SK-N-SH treated with all-trans-retinoic acid at 6 μM for 48 hours (cell line): Measurements from ENCODE around the gene CDCA5.

Experiments
- ATAC-seq: fragments of 200-7000 bp; cut with Tn5 transposase; 3 replicates; pipeline ENCODE4 v1.9.1; 2020; ENCODE audit warnings: mild to moderate bottlenecking, moderate library complexity
- ARNTL ChIP-seq: fragments of 450-650 bp; formaldehyde crosslinking; IDR thresholded peaks from 2 replicates; pipeline ENCODE4 v1.5.0; 2020; ENCODE audit warnings: low read depth, mild to moderate bottlenecking, moderate library complexity, borderline replicate concordance
- BACH2 ChIP-seq: fragments of 250-450 bp; sonication (Bioruptor Pico); IDR thresholded peaks from 2 replicates; pipeline ENCODE4 v1.9.0; 2021; ENCODE audit warnings: mild to moderate bottlenecking, borderline replicate concordance
- CREB5 ChIP-seq: fragments of 250-450 bp; sonication (Bioruptor Pico); IDR thresholded peaks from 2 replicates; pipeline ENCODE4 v1.5.1; 2020; ENCODE audit warnings: low read depth, mild to moderate bottlenecking, moderate library complexity
- CSDC2 ChIP-seq: fragments of 250-450 bp; sonication (Bioruptor Pico); IDR thresholded peaks from 2 replicates; pipeline ENCODE4 v1.5.0; 2020; ENCODE audit warnings: mild to moderate bottlenecking, moderate library complexity
- CSRNP3 ChIP-seq: fragments of 250-450 bp; sonication (Bioruptor Pico); IDR thresholded peaks from 2 replicates; pipeline ENCODE4 v1.5.1; 2021; ENCODE audit warnings: mild to moderate bottlenecking, moderate library complexity
- GLIS3 ChIP-seq: fragments of 250-450 bp; sonication (Bioruptor Pico); IDR thresholded peaks from 2 replicates; pipeline ENCODE4 v1.5.0; 2020; ENCODE audit warnings: mild to moderate bottlenecking, moderate library complexity
- ISL1 ChIP-seq: fragments of 250-450 bp; sonication (Bioruptor Pico); IDR thresholded peaks from 2 replicates; pipeline ENCODE4 v2.1.2; 2022; ENCODE audit warnings: mild to moderate bottlenecking, moderate library complexity
- OSR1 ChIP-seq: fragments of 250-450 bp; sonication (Bioruptor Pico); IDR thresholded peaks from 2 replicates; pipeline ENCODE4 v1.8.0; 2022; ENCODE audit warnings: moderate library complexity, mild to moderate bottlenecking, inconsistent platforms
- RARB ChIP-seq: fragments of 250-450 bp; sonication (Bioruptor Pico); IDR thresholded peaks from 2 replicates; pipeline ENCODE4 v1.8.0; 2021; ENCODE audit warnings: mild to moderate bottlenecking, moderate library complexity
- SNAI2 ChIP-seq: fragments of 250-450 bp; sonication (Bioruptor Pico); IDR thresholded peaks from 2 replicates; pipeline ENCODE4 v1.5.0; 2020; ENCODE audit warnings: mild to moderate bottlenecking, moderate library complexity
- TCF4 ChIP-seq: fragments of 250-450 bp; sonication (Bioruptor Pico); IDR thresholded peaks from 2 replicates; pipeline ENCODE4 v1.8.0; 2021; ENCODE audit warnings: mild to moderate bottlenecking, moderate library complexity, borderline replicate concordance
- TOX ChIP-seq: fragments of 250-450 bp; sonication (Bioruptor Pico); IDR thresholded peaks from 2 replicates; pipeline ENCODE4 v1.8.0; 2021; ENCODE audit warnings: mild to moderate bottlenecking, moderate library complexity, borderline replicate concordance
- TSHZ2 ChIP-seq: fragments of 250-450 bp; sonication (Bioruptor Pico); IDR thresholded peaks from 2 replicates; pipeline ENCODE4 v1.5.0; 2020; ENCODE audit warnings: mild to moderate bottlenecking, moderate library complexity
- ZFP3 ChIP-seq: fragments of 250-450 bp; sonication (Bioruptor Pico); IDR thresholded peaks from 2 replicates; pipeline ENCODE4 v1.5.0; 2020; ENCODE audit warnings: mild to moderate bottlenecking, moderate library complexity
- ZFP30 ChIP-seq: fragments of 450-650 bp; formaldehyde crosslinking; IDR thresholded peaks from 2 replicates; pipeline ENCODE4 v1.5.0; 2022; ENCODE audit warnings: mild to moderate bottlenecking, moderate library complexity
- ZNF565 ChIP-seq: fragments of 450-650 bp; formaldehyde crosslinking; conservative IDR thresholded peaks from 2 replicates; pipeline ENCODE4 v1.5.0; 2020; ENCODE audit warnings: low read depth, mild to moderate bottlenecking, moderate library complexity
- ZNF70 ChIP-seq: fragments of 450-650 bp; formaldehyde crosslinking; IDR thresholded peaks from 2 replicates; pipeline ENCODE4 v1.5.0; 2020; ENCODE audit warnings: mild to moderate bottlenecking, moderate library complexity
- ZNF8 ChIP-seq: fragments of 450-650 bp; formaldehyde crosslinking; IDR thresholded peaks from 2 replicates; pipeline ENCODE4 v1.5.0; 2020; ENCODE audit warnings: mild to moderate bottlenecking, moderate library complexity
- TF ChIP-seq, protein P1 (sequence below): fragments of 250-450 bp; sonication (Bioruptor Pico); IDR thresholded peaks from 2 replicates; pipeline ENCODE4 v1.8.0; 2020; ENCODE audit warnings: mild to moderate bottlenecking, moderate library complexity, borderline replicate concordance
- TF ChIP-seq, protein P2 (sequence below): fragments of 250-450 bp; sonication (Bioruptor Pico); IDR thresholded peaks from 2 replicates; pipeline ENCODE4 v1.8.0; 2021; ENCODE audit warnings: low read depth, mild to moderate bottlenecking, moderate library complexity, borderline replicate concordance

The CDCA5 gene

DNA sequence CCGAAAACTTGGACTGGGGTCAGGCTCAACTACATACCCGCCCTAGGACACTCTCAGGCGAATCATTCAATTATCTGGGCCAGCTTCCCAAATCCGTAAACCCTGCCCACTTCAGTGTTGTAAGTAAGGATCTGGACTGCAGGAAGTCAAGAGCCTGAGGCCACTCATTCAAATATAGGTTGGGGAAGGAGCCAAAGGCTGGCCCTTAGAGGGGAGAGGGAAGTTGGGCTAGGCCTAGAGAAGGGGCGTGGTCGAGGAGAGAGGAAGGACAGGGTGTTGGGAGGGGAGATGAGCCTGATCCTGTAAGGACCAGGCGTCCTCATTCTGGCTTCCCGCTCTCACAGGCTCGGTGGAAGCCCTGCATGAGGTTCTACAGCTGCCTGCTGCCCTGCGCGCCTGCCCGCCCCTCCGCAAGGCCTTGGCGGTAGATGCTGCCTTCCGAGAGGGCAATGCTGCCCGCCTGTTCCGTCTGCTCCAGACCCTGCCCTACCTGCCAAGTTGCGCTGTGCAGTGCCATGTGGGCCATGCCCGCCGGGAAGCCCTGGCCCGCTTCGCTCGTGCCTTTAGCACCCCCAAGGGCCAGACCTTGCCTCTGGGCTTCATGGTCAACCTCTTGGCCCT is 39.8 kb downstream of the CDCA5 start:
- no peak for TF ChIP-seq CSRNP3
- TF ChIP-seq GLIS3 (CRISPR knock-in tag), result no peak
- no peak for TF ChIP-seq SNAI2 (CRISPR knock-in tag)
- no peak for TF ChIP-seq ZNF8 (CRISPR knock-in tag)
- TF ChIP-seq TOX, result no peak
- TF ChIP-seq ARNTL (CRISPR knock-in tag), result no peak
- no peak for TF ChIP-seq ISL1
- no peak for TF ChIP-seq OSR1 (CRISPR knock-in tag)
- no peak for TF ChIP-seq CREB5 (CRISPR knock-in tag)
- TF ChIP-seq, protein P1, sequence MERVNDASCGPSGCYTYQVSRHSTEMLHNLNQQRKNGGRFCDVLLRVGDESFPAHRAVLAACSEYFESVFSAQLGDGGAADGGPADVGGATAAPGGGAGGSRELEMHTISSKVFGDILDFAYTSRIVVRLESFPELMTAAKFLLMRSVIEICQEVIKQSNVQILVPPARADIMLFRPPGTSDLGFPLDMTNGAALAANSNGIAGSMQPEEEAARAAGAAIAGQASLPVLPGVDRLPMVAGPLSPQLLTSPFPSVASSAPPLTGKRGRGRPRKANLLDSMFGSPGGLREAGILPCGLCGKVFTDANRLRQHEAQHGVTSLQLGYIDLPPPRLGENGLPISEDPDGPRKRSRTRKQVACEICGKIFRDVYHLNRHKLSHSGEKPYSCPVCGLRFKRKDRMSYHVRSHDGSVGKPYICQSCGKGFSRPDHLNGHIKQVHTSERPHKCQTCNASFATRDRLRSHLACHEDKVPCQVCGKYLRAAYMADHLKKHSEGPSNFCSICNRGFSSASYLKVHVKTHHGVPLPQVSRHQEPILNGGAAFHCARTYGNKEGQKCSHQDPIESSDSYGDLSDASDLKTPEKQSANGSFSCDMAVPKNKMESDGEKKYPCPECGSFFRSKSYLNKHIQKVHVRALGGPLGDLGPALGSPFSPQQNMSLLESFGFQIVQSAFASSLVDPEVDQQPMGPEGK (CRISPR knock-in tag), result no peak
- TF ChIP-seq ZFP30, result no peak
- no peak for TF ChIP-seq ZFP3 (CRISPR knock-in tag)
- TF ChIP-seq TCF4, result no peak
- TF ChIP-seq ZNF70, result no peak
- TF ChIP-seq, protein P2, sequence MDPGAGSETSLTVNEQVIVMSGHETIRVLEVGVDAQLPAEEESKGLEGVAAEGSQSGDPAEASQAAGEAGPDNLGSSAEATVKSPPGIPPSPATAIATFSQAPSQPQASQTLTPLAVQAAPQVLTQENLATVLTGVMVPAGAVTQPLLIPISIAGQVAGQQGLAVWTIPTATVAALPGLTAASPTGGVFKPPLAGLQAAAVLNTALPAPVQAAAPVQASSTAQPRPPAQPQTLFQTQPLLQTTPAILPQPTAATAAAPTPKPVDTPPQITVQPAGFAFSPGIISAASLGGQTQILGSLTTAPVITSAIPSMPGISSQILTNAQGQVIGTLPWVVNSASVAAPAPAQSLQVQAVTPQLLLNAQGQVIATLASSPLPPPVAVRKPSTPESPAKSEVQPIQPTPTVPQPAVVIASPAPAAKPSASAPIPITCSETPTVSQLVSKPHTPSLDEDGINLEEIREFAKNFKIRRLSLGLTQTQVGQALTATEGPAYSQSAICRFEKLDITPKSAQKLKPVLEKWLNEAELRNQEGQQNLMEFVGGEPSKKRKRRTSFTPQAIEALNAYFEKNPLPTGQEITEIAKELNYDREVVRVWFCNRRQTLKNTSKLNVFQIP (CRISPR knock-in tag), result no peak
- no peak for TF ChIP-seq ZNF565
- no peak for TF ChIP-seq CSDC2 (CRISPR knock-in tag)
- TF ChIP-seq TSHZ2 (CRISPR knock-in tag), result no peak
- no peak for ATAC-seq

DNA sequence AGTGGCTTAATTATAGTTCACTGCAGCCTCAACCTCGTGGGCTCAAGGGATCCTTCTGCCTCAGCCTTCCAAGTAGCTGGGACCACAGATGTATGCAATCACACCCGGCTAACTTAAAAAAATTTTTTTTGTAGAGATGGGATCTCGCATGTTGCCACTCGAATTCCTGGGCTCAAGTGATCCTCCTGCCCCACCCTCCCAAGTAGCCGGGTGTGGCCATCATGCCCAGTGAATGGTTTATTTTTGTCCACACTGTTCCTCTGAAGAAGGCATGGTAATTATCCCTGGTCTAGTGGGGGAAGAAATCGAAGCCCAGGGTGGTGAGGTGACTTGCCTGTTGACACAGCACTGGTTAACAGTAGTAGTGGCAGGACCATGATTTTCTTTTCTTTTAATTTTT is 40.9 kb downstream of the CDCA5 start:
- TF ChIP-seq TOX (no peak), ZNF8 (CRISPR knock-in tag) (no peak), ZFP3 (CRISPR knock-in tag) (no peak), GLIS3 (CRISPR knock-in tag) (no peak), ISL1 (no peak), BACH2 (CRISPR knock-in tag) (no peak), CSRNP3 (no peak), RARB (CRISPR knock-in tag) (no peak), OSR1 (CRISPR knock-in tag) (no peak)
- TF ChIP-seq, protein P2 (CRISPR knock-in tag), result no peak
- TF ChIP-seq, protein P1 (CRISPR knock-in tag), result no peak

More for the DNA sequence above, 40.9 kb downstream of the CDCA5 start:
- no peak for ATAC-seq
